ENCODE data around the gene SYCE3.
A peak's percentile ranks its signal among the peaks of the same experiment; 100 is the strongest.

SYCE3 gene

DNA sequence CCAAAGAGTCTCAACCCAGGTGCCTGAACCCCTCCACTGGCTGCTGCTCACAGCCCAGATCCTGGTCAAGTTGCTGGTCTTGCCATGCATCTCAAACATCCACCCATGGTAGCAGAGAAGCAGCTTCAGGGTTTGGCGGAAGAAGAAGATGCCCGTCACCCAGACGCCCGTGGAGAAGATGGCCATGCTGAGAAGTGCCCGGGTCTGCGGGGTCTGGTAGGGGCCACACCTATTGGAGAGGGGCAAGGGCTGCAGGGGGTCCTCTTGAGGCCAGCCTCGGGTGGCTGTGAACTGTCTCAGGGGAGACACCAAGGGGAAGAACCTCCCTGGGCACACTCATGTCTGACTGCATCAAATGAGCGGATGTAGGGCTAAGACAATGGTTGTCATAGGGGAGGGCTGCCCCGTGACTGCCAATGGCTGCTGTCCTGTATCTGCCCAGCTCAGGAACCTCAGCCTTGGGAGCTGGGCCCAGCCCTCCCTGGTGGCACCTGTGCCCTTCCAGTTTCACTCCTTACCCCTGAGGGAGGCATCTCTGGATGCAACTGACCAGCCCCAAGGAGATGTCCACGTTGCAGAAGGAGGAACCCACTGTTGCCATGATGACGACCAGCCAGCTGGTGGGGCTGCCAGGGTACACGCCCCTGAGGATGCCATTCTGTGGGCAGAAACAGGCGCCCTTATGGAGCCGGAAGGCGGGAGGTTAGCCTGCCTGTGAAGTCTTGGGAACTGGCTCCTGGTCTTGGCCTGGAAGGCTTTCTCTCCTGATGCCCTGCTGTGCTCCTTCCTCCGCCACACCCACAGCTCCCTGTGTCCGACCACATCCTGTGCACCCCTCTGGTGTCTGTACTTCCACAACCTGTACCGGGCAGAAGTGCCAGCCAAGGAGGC lies 14.3 kb upstream of the SYCE3 start:
- TF ChIP-seq, protein P1, sequence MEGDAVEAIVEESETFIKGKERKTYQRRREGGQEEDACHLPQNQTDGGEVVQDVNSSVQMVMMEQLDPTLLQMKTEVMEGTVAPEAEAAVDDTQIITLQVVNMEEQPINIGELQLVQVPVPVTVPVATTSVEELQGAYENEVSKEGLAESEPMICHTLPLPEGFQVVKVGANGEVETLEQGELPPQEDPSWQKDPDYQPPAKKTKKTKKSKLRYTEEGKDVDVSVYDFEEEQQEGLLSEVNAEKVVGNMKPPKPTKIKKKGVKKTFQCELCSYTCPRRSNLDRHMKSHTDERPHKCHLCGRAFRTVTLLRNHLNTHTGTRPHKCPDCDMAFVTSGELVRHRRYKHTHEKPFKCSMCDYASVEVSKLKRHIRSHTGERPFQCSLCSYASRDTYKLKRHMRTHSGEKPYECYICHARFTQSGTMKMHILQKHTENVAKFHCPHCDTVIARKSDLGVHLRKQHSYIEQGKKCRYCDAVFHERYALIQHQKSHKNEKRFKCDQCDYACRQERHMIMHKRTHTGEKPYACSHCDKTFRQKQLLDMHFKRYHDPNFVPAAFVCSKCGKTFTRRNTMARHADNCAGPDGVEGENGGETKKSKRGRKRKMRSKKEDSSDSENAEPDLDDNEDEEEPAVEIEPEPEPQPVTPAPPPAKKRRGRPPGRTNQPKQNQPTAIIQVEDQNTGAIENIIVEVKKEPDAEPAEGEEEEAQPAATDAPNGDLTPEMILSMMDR (IDR thresholded peaks at IDR 0.05; ENCODE audit: low read depth, low read length, missing control alignments): no peak
- no peak for DNase-seq (ENCODE audit: low read depth)
- H3K4me3 ChIP-seq (ENCODE audit: low read depth, low read length): no peak overlapping the region
- in situ Hi-C loops (cut with HindIII; ENCODE audit: low sequenced_read_pairs): loop anchor here (5.0 kb wide), 1 partner anchor 50 kb away; the partner anchor contains the start of gene ARSA

DNA sequence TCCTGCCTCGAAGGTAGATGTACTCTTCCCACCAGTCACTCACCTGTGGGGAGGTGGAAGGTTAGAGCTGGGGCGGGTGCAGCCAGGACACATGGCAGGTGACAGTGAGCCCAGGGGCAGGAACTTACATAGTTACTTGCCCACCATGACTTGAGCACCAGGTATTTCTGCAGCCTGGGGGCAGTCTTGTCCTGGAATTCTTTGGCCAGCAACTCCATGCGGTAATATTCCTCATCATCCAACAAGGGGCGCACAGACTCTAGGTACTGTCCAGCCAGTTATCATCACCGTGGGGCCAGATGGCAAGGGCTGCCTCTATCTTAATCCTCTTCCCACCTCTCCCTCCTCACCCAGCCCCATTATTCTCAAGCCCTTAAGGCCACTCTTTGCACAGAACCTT lies 13.4 kb upstream of the SYCE3 start:
- DNase-seq (ENCODE audit: low read depth): peak; percentile 19
- in situ Hi-C loops (cut with HindIII; ENCODE audit: low sequenced_read_pairs): loop anchor here (5.0 kb wide), 1 partner anchor 51 kb away; the partner anchor contains the start of gene ARSA

GRCh38 chr22:50575426-50575941 lies 12.8 kb upstream of the SYCE3 start:
- in situ Hi-C loops (cut with HindIII; ENCODE audit: low sequenced_read_pairs): loop anchor here (5.0 kb wide), 1 partner anchor 52 kb away; the partner anchor contains the start of gene ARSA
- TF ChIP-seq, protein P1 (IDR thresholded peaks at IDR 0.05; ENCODE audit: low read depth, low read length, missing control alignments): no peak
- no peak overlapping the region for H3K4me3 ChIP-seq (ENCODE audit: low read depth, low read length)
- no peak for DNase-seq (ENCODE audit: low read depth)

More for the DNA sequence above, 13.4 kb upstream of the SYCE3 start:
- H3K4me3 ChIP-seq (ENCODE audit: low read depth, low read length): no peak overlapping the region
- TF ChIP-seq, protein P1 (IDR thresholded peaks at IDR 0.05; ENCODE audit: low read depth, low read length, missing control alignments): peak; percentile 40

- in situ Hi-C loops (cut with HindIII; ENCODE audit: low sequenced_read_pairs): no loop called here
- TF ChIP-seq, protein P1 (IDR thresholded peaks at IDR 0.05; ENCODE audit: low read depth, low read length, missing control alignments): no peak
- no peak overlapping the region for H3K4me3 ChIP-seq (ENCODE audit: low read depth, low read length)
- no peak for DNase-seq (ENCODE audit: low read depth)
These were observed 11.7 kb upstream of the SYCE3 start for GRCh38 chr22:50574383-50574755.

GRCh38 chr22:50573491-50574382 lies 11.0 kb upstream of the SYCE3 start:
- no peak for DNase-seq (ENCODE audit: low read depth)
- TF ChIP-seq, protein P1 (IDR thresholded peaks at IDR 0.05; ENCODE audit: low read depth, low read length, missing control alignments): no peak
- H3K4me3 ChIP-seq (ENCODE audit: low read depth, low read length): no peak overlapping the region
- in situ Hi-C loops (cut with HindIII; ENCODE audit: low sequenced_read_pairs): no loop called here

- TF ChIP-seq, protein P1 (IDR thresholded peaks at IDR 0.05; ENCODE audit: low read depth, low read length, missing control alignments): no peak
- no peak overlapping the region for H3K4me3 ChIP-seq (ENCODE audit: low read depth, low read length)
- no peak for DNase-seq (ENCODE audit: low read depth)
- in situ Hi-C loops (cut with HindIII; ENCODE audit: low sequenced_read_pairs): no loop called here
These were observed 10.2 kb upstream of the SYCE3 start for GRCh38 chr22:50572965-50573364.

All from astrocyte of the cerebellum (primary cell).